ENCODE data around the gene ASAP3.

ASAP3 gene

GRCh38 chr1:23448846-23449245 lies 35.1 kb downstream of the ASAP3 start:
- DNase-seq (ENCODE audit: low read depth) = no peak

GRCh38 chr1:23446661-23447310 lies 37.2 kb downstream of the ASAP3 start:
- DNase-seq (ENCODE audit: low read depth) = no peak

- no peak for DNase-seq (ENCODE audit: low read depth)
Observed at GRCh38 chr1:23444596-23445390, 39.2 kb downstream of the ASAP3 start.

- DNase-seq (ENCODE audit: low read depth) = no peak
Observed at GRCh38 chr1:23444104-23444533, 39.9 kb downstream of the ASAP3 start.

GRCh38 chr1:23442751-23443150 lies 41.2 kb downstream of the ASAP3 start:
- no peak for DNase-seq (ENCODE audit: low read depth)

GRCh38 chr1:23441446-23442148 lies 42.4 kb downstream of the ASAP3 start:
- no peak for DNase-seq (ENCODE audit: low read depth)

GRCh38 chr1:23438545-23438944 lies 45.4 kb downstream of the ASAP3 start:
- no peak for DNase-seq (ENCODE audit: low read depth)

- no peak for DNase-seq (ENCODE audit: low read depth)
Observed at GRCh38 chr1:23437355-23437664, 46.7 kb downstream of the ASAP3 start.

- no peak for DNase-seq (ENCODE audit: low read depth)
Observed at GRCh38 chr1:23436520-23437354, 47.2 kb downstream of the ASAP3 start.

GRCh38 chr1:23434260-23434775 lies 49.7 kb downstream of the ASAP3 start:
- no peak for DNase-seq (ENCODE audit: low read depth)

GRCh38 chr1:23433122-23433521 lies 50.9 kb downstream of the ASAP3 start:
- no peak for DNase-seq (ENCODE audit: low read depth)

- no peak for DNase-seq (ENCODE audit: low read depth)
Observed at GRCh38 chr1:23431431-23431830, 52.5 kb downstream of the ASAP3 start.

GRCh38 chr1:23430803-23431202 lies 53.2 kb downstream of the ASAP3 start:
- DNase-seq (ENCODE audit: low read depth) = no peak

GRCh38 chr1:23428136-23428905 lies 55.7 kb downstream of the ASAP3 start:
- DNase-seq (ENCODE audit: low read depth) = no peak

- no peak for DNase-seq (ENCODE audit: low read depth)
Observed at GRCh38 chr1:23427550-23427949, 56.4 kb downstream of the ASAP3 start.

- no peak for DNase-seq (ENCODE audit: low read depth)
Observed at GRCh38 chr1:23426828-23427227, 57.2 kb downstream of the ASAP3 start.

- no peak for DNase-seq (ENCODE audit: low read depth)
Observed at GRCh38 chr1:23425193-23425494, 58.8 kb downstream of the ASAP3 start.

- peak; percentile 38 for DNase-seq (ENCODE audit: low read depth)
Observed at GRCh38 chr1:23424293-23425192, 59.4 kb downstream of the ASAP3 start, which contains the start of gene TCEA3. Gene TCEA3, minus strand, starts transcription at chr1:23424748. Its CDS starts 115 bp downstream, at chr1:23424633.

GRCh38 chr1:23423415-23424292 lies 60.3 kb downstream of the ASAP3 start:
- no peak for DNase-seq (ENCODE audit: low read depth)

All from ELR (cell line).